HCT116 (cell line): Measurements from ENCODE around the gene TRMT1. TPM values are rescaled to one million over a fixed set of nuclear protein-coding genes. Genes with fewer than 3 reads are reported as not detected.

Source experiments
- ATAC-seq: fragments of 200-7000 bp; cut with Tn5 transposase; 2 replicates; pipeline ENCODE4 v1.9.1; 2020; ENCODE audit warnings: mild to moderate bottlenecking, moderate library complexity
- BruUV-seq: library from RNA; stranded (reverse); fragments of 400-500 nt; replicated peaks from 2 replicates; lab custom pipeline; 2021; lab: Mats Ljungman, UMichigan
- CTCF ChIA-PET: fragments of 300-600 bp; sonication (Branson Sonifier 250); formaldehyde crosslinking; loops from one replicate; lab custom pipeline; 2021; ENCODE audit warnings: antibody characterized with exemption; lab: Charles Lee
- POLR2A ChIA-PET: fragments of 300-600, 350-600 bp; sonication (Branson Sonifier 250); formaldehyde crosslinking; loops from one replicate; lab custom pipeline; 2021; ENCODE audit warnings: antibody characterized with exemption; lab: Charles Lee
- RAD21 ChIA-PET, 2 experiments: fragments of 300-600 bp; sonication (Branson Sonifier 250); formaldehyde crosslinking; loops; one replicate each; lab custom pipeline; 2023; ENCODE audit warnings: low total read pairs in 2 of 2; ENCODE audit not compliant: uncharacterized antibody in 2 of 2, unreplicated experiment in 2 of 2, low non-redundant PET in 1 of 2; lab: Charles Lee
- DNase-seq: peaks from one replicate; pipeline ENCODE4 v3.0.0-alpha.2; 2010; ENCODE audit warnings: low read depth, low spot score
- H2AFZ ChIP-seq: fragments of 200-600 bp; shearing (Covaris generic), sonication (generic); 2 replicates; pipeline ENCODE4 v1.6.1; 2017; ENCODE audit warnings: low read depth, mixed run types, mixed read lengths, antibody characterized with exemption, low read length; ENCODE audit not compliant: poor library complexity, severe bottlenecking
- H3K27ac ChIP-seq: 2 replicates; pipeline ENCODE4 v1.5.1; 2012; ENCODE audit warnings: low read depth, low read length
- H3K27me3 ChIP-seq: fragments of 200-600 bp; sonication (generic); 2 replicates; pipeline ENCODE4 v1.6.1; 2016; ENCODE audit warnings: mixed run types, low read length, mixed read lengths; ENCODE audit not compliant: insufficient read depth
- H3K36me3 ChIP-seq, 2 experiments: fragments of 200-500 bp in 1 of 2; fragments of 200-600 bp in 1 of 2; sonication (Bioruptor generic) in 1 of 2; sonication (generic) in 1 of 2; 2 replicates each; pipeline versions ENCODE4 v1.5.1 to v1.6.1; 2014 to 2016; ENCODE audit warnings: low read length in 2 of 2, inconsistent platforms in 1 of 2, mixed read lengths in 1 of 2, mixed run types in 1 of 2; ENCODE audit not compliant: insufficient read depth in 2 of 2, control insufficient read depth in 1 of 2
- H3K4me1 ChIP-seq, 2 experiments: fragments of 200-600 bp in 1 of 2; sonication (generic) in 1 of 2; 2 replicates each; pipeline versions ENCODE4 v1.5.1 to v1.6.1; 2012 to 2017; ENCODE audit warnings: low read length in 2 of 2, inconsistent platforms in 1 of 2, mild to moderate bottlenecking in 1 of 2, mixed read lengths in 1 of 2, mixed run types in 1 of 2, moderate library complexity in 1 of 2; ENCODE audit not compliant: insufficient read depth in 2 of 2, control insufficient read depth in 1 of 2
- H3K4me2 ChIP-seq: fragments of 200-600 bp; sonication (generic); 2 replicates; pipeline ENCODE4 v1.6.1; 2017; ENCODE audit warnings: mixed run types, low read length, mixed read lengths
- H3K4me3 ChIP-seq, 2 experiments: fragments of 200-600 bp in 1 of 2; sonication (generic) in 1 of 2; replicated peaks in 1 of 2; 2 replicates each; pipeline ENCODE4 v1.5.1; 2011 to 2016; ENCODE audit warnings: low read length in 2 of 2, control low read depth in 1 of 2, low read depth in 1 of 2, mild to moderate bottlenecking in 1 of 2, mixed read lengths in 1 of 2, mixed run types in 1 of 2
- H3K79me2 ChIP-seq: fragments of 200-600 bp; sonication (generic); 2 replicates; pipeline ENCODE4 v1.6.1; 2017; ENCODE audit warnings: mild to moderate bottlenecking, mixed run types, low read length, moderate library complexity, mixed read lengths; ENCODE audit not compliant: insufficient read depth
- H3K9ac ChIP-seq: fragments of 200-600 bp; sonication (generic); 2 replicates; pipeline ENCODE4 v1.6.1; 2016; ENCODE audit warnings: low read length, mixed read lengths
- H3K9me2 ChIP-seq: fragments of 200-600 bp; sonication (generic), shearing (Covaris generic); 2 replicates; pipeline ENCODE4 v1.6.1; 2017; ENCODE audit warnings: mixed run types, mild to moderate bottlenecking, moderate library complexity; ENCODE audit not compliant: insufficient read depth
- H3K9me3 ChIP-seq, 2 experiments: fragments of 200-500 bp in 1 of 2; fragments of 200-600 bp in 1 of 2; sonication (Bioruptor generic) in 1 of 2; sonication (generic) in 1 of 2; 2 replicates each; pipeline ENCODE4 v1.6.1; 2014 to 2017; ENCODE audit warnings: low read length in 2 of 2, mixed read lengths in 2 of 2, inconsistent platforms in 1 of 2, low read depth in 1 of 2, mild to moderate bottlenecking in 1 of 2, mixed run types in 1 of 2, moderate library complexity in 1 of 2; ENCODE audit not compliant: control insufficient read depth in 1 of 2, insufficient read depth in 1 of 2
- H4K20me1 ChIP-seq: fragments of 200-600 bp; sonication (generic), shearing (Covaris generic); 2 replicates; pipeline ENCODE4 v1.6.1; 2017; ENCODE audit warnings: mixed run types, mild to moderate bottlenecking, moderate library complexity; ENCODE audit not compliant: insufficient read depth
- CBX3 ChIP-seq: IDR thresholded peaks from 2 replicates; pipeline ENCODE4 v1.6.1; 2012; ENCODE audit warnings: low read depth
- CEBPB ChIP-seq: IDR thresholded peaks from 2 replicates; pipeline ENCODE4 v1.6.1; 2012; ENCODE audit warnings: low read depth
- EGR1 ChIP-seq: IDR thresholded peaks from 2 replicates; pipeline ENCODE4 v1.6.1; 2012; ENCODE audit warnings: low read depth
- ELF1 ChIP-seq: IDR thresholded peaks from 2 replicates; pipeline ENCODE4 v1.6.1; 2012; ENCODE audit warnings: low read depth, borderline replicate concordance
- EZH2 ChIP-seq: fragments of 200-600 bp; sonication (generic); IDR thresholded peaks from 2 replicates; pipeline ENCODE4 v1.6.1; 2017; ENCODE audit warnings: antibody characterized with exemption, mixed run types
- EZH2phosphoT487 ChIP-seq: fragments of 200-600 bp; IDR thresholded peaks from 2 replicates; pipeline ENCODE4 v1.6.1; 2018; ENCODE audit warnings: antibody characterized with exemption, borderline replicate concordance
- FOSL1 ChIP-seq: IDR thresholded peaks from 2 replicates; pipeline ENCODE4 v1.6.1; 2012; ENCODE audit warnings: low read depth
- MAX ChIP-seq: IDR thresholded peaks from 2 replicates; pipeline ENCODE4 v1.6.1; 2012
- POLR2A ChIP-seq: IDR thresholded peaks from 2 replicates; pipeline ENCODE4 v1.7.0; 2011; ENCODE audit warnings: borderline replicate concordance; ENCODE audit not compliant: insufficient read depth, insufficient read length; ENCODE audit errors: extremely low read depth
- POLR2AphosphoS5 ChIP-seq: IDR thresholded peaks from 2 replicates; pipeline ENCODE4 v1.6.1; 2011; ENCODE audit warnings: mild to moderate bottlenecking, low read depth, low read length, moderate library complexity
- RAD21 ChIP-seq: IDR thresholded peaks from 2 replicates; pipeline ENCODE4 v1.6.1; 2012; ENCODE audit warnings: low read depth, mild to moderate bottlenecking
- SP1 ChIP-seq: IDR thresholded peaks from 2 replicates; pipeline ENCODE4 v1.6.1; 2012; ENCODE audit warnings: low read depth
- YY1 ChIP-seq: IDR thresholded peaks from 2 replicates; pipeline ENCODE4 v1.6.1; 2011; ENCODE audit warnings: low read length, low read depth, moderate library complexity, mild to moderate bottlenecking; ENCODE audit not compliant: insufficient replicate concordance; ENCODE audit errors: extremely low read depth
- ZBTB33 ChIP-seq: IDR thresholded peaks from 2 replicates; pipeline ENCODE4 v1.6.1; 2011; ENCODE audit warnings: mild to moderate bottlenecking, low read length, moderate library complexity; ENCODE audit not compliant: insufficient replicate concordance; ENCODE audit errors: extremely low read depth
- ZFX ChIP-seq: fragments of 450-650 bp; IDR thresholded peaks from 2 replicates; pipeline ENCODE4 v1.6.1; 2017
- ZNF274 ChIP-seq: fragments of 200-500 bp; sonication (Bioruptor generic); IDR thresholded peaks from 2 replicates; pipeline ENCODE4 v1.6.1; 2014; ENCODE audit warnings: mild to moderate bottlenecking, low read depth, low read length, inconsistent platforms
- intact Hi-C: fragments of 100-400 bp; cut with micrococcal nuclease; formaldehyde crosslinking; loops from 2 replicates; pipeline ENCODE4 v1.10.0; 2022
- total RNA-seq: library from RNA; stranded (reverse); gene quantifications from one replicate; pipeline ENCODE4 v1.2.1, GENCODE V29; 2021; ENCODE audit not compliant: unreplicated experiment
- TF ChIP-seq, protein P1 (sequence below): IDR thresholded peaks from 2 replicates; pipeline ENCODE4 v1.6.1; 2012
- TF ChIP-seq, protein P2 (sequence below): IDR thresholded peaks from 2 replicates; pipeline ENCODE4 v1.6.1; 2012; ENCODE audit warnings: low read depth

The TRMT1 gene
- total RNA-seq, 1 experiment from 2014 or later: 84.4 TPM

DNA sequence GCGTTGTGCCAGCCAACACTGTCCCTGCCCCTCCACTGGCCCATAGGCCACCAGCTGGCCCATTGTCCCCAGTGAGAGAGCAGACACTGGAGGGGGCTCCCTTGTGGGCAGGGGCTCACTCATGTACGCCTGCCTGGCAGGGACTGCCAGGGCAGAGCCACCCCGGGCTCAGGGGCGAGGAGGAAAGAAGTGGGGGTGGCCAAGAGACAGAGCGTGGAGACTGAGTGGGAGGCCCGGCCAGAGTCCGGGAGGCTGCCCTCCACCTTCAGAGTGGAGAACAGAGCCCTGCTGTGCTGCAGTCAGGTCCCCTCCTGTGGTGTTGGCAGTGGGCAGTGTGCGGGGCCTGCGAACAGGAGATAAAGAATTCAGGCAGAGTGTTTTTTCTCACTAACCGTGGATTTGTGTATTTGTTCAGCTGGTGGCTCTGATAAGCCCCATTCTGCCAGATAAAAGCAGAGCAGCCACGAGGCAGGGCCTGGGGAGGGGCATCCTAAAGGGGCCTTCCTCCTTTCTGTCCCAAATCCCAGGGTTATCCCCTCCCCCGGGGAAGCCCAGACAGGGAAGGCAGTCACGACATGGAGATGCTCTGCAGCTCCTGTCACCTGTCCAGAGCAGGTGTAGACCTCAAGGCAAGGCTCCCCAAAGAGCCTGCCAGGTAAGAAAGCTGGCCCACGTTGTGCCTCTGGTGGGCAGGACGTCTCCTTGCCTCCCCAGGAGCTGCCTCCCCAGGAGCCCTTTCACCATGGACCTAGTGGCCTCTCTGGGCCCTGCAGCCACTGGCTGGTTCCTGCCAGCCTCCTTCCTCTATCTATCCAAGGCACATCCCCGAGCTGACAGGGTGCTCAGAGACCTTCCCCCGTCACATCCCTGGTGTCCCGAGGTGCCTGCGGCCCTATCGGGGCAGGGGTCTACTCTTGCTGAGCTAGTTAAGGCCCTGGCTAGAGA lies 46.9 kb downstream of the TRMT1 start:
- ChIA-PET POLR2A (no interaction called here), CTCF (interaction anchor here (1.2 to 5.4 kb wide), 4 partner anchors 8 to 92 kb away, joined by 3 to 20 read pairs (median 3); no protein-coding TSS in a partner anchor), RAD21 (interaction anchor here in 1 of 2 experiments (0.9 kb wide), 1 partner anchor 9 kb away, joined by 3 read pairs; no protein-coding TSS in a partner anchor)
- no peak for DNase-seq
- H3K9me3 ChIP-seq: no peaks in the 10 kb centered on the region
- no peaks in the 10 kb centered on the region for H3K4me1 ChIP-seq
- no peaks in the 10 kb centered on the region for H3K36me3 ChIP-seq
- no peak overlapping the region for H3K27ac ChIP-seq
- H3K4me3 ChIP-seq: no peak overlapping the region
- H3K27me3 ChIP-seq: no peaks in the 10 kb centered on the region
- intact Hi-C loops: no loop called here
- H3K4me2 ChIP-seq: no peak overlapping the region
- no peaks in the 10 kb centered on the region for H3K9me2 ChIP-seq
- peak; percentile 59 for ATAC-seq
- no peaks in the 10 kb centered on the region for H3K79me2 ChIP-seq
- H2AFZ ChIP-seq: no peak overlapping the region
- H4K20me1 ChIP-seq: no peaks in the 10 kb centered on the region
- no TSS peak for BruUV-seq
- no peak overlapping the region for H3K9ac ChIP-seq
- TF ChIP-seq CBX3: no peak
- TF ChIP-seq ZFX: no peak
- no peak for TF ChIP-seq EZH2
- no peak for TF ChIP-seq ELF1
- TF ChIP-seq ZBTB33: no peak
- TF ChIP-seq ZNF274: no peak
- TF ChIP-seq CEBPB: no peak
- TF ChIP-seq MAX: no peak
- no peak for TF ChIP-seq SP1
- no peak for TF ChIP-seq POLR2A
- TF ChIP-seq, protein P1, sequence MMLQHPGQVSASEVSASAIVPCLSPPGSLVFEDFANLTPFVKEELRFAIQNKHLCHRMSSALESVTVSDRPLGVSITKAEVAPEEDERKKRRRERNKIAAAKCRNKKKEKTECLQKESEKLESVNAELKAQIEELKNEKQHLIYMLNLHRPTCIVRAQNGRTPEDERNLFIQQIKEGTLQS: no peak
- TF ChIP-seq FOSL1: no peak
- TF ChIP-seq RAD21: no peak
- TF ChIP-seq EGR1: no peak
- TF ChIP-seq, protein P2, sequence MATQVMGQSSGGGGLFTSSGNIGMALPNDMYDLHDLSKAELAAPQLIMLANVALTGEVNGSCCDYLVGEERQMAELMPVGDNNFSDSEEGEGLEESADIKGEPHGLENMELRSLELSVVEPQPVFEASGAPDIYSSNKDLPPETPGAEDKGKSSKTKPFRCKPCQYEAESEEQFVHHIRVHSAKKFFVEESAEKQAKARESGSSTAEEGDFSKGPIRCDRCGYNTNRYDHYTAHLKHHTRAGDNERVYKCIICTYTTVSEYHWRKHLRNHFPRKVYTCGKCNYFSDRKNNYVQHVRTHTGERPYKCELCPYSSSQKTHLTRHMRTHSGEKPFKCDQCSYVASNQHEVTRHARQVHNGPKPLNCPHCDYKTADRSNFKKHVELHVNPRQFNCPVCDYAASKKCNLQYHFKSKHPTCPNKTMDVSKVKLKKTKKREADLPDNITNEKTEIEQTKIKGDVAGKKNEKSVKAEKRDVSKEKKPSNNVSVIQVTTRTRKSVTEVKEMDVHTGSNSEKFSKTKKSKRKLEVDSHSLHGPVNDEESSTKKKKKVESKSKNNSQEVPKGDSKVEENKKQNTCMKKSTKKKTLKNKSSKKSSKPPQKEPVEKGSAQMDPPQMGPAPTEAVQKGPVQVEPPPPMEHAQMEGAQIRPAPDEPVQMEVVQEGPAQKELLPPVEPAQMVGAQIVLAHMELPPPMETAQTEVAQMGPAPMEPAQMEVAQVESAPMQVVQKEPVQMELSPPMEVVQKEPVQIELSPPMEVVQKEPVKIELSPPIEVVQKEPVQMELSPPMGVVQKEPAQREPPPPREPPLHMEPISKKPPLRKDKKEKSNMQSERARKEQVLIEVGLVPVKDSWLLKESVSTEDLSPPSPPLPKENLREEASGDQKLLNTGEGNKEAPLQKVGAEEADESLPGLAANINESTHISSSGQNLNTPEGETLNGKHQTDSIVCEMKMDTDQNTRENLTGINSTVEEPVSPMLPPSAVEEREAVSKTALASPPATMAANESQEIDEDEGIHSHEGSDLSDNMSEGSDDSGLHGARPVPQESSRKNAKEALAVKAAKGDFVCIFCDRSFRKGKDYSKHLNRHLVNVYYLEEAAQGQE: no peak
- no peak for TF ChIP-seq EZH2phosphoT487
- no peak for TF ChIP-seq POLR2AphosphoS5
- TF ChIP-seq YY1: no peak
